Endothelial cell (in vitro differentiated cells): ENCODE results near the gene LARGE1. TPM values are rescaled to one million over a fixed set of nuclear protein-coding genes. Genes with fewer than 3 reads are reported as not detected.

ENCODE experiments used
- DNase-seq: peaks from one replicate; pipeline ENCODE4 v3.0.0; 2021; ENCODE audit warnings: low spot score
- H3K27ac Mint-ChIP-seq: one replicate; pipeline ENCODE4 v1.8.0; 2021; ENCODE audit warnings: mixed read lengths, inconsistent platforms; ENCODE audit not compliant: unreplicated experiment
- H3K27me3 Mint-ChIP-seq: one replicate; pipeline ENCODE4 v1.8.0; 2021; ENCODE audit warnings: mild to moderate bottlenecking, moderate library complexity, mixed read lengths, inconsistent platforms; ENCODE audit not compliant: unreplicated experiment
- H3K36me3 Mint-ChIP-seq: one replicate; pipeline ENCODE4 v1.8.0; 2021; ENCODE audit warnings: mild to moderate bottlenecking, low read depth, mixed read lengths, inconsistent platforms; ENCODE audit not compliant: unreplicated experiment
- H3K4me1 Mint-ChIP-seq: one replicate; pipeline ENCODE4 v1.8.0; 2021; ENCODE audit warnings: mild to moderate bottlenecking, mixed read lengths, inconsistent platforms; ENCODE audit not compliant: unreplicated experiment
- H3K4me3 Mint-ChIP-seq: one replicate; pipeline ENCODE4 v1.8.0; 2021; ENCODE audit warnings: mild to moderate bottlenecking, mixed read lengths, inconsistent platforms; ENCODE audit not compliant: unreplicated experiment
- H3K9me3 Mint-ChIP-seq: one replicate; pipeline ENCODE4 v1.8.0; 2021; ENCODE audit warnings: mixed read lengths, inconsistent platforms; ENCODE audit not compliant: unreplicated experiment
- CTCF ChIP-seq: fragments of 200-600 bp; sonication (generic); IDR thresholded peaks from one replicate; pipeline ENCODE4 v1.5.0; 2021; ENCODE audit warnings: antibody characterized with exemption; ENCODE audit not compliant: unreplicated experiment
- total RNA-seq: library from RNA; stranded (reverse); fragmentation: NEBNext Ultra II Directional; extraction: Animal tissue kit (Norgen Biotek cat#: 25700); gene quantifications from one replicate; pipeline ENCODE4 v1.2.1, GENCODE V29; 2021; ENCODE audit not compliant: unreplicated experiment

The LARGE1 gene
- total RNA-seq, 1 donor from 2014 or later, result 25.4 TPM

DNA sequence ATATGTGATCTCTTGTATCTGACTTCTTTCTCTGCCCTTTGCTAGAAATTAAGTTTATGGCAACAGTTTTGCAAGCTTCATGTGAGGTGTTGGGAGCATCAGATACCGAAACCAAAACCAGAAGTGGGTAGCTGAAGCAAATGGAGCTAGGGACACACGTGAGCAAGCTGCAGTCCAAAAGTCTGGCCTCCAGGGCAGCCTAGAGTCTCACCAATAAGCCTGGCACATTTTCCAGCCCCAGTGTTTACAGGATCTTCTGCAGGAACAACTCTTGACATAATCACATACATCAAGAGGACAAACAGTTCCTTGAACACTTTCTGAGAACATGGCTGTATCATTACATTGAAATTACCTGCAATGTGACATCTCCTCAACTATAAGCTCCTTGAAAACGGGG lies 114.1 kb downstream of the LARGE1 start:
- no peak for TF ChIP-seq CTCF
- no peak overlapping the region for H3K4me3 Mint-ChIP-seq
- DNase-seq, result no peak
- no peaks in the 10 kb centered on the region for H3K27me3 Mint-ChIP-seq
- no peak overlapping the region for H3K27ac Mint-ChIP-seq
- no peaks in the 10 kb centered on the region for H3K9me3 Mint-ChIP-seq
- no peaks in the 10 kb centered on the region for H3K36me3 Mint-ChIP-seq
- H3K4me1 Mint-ChIP-seq, result no peaks in the 10 kb centered on the region

DNA sequence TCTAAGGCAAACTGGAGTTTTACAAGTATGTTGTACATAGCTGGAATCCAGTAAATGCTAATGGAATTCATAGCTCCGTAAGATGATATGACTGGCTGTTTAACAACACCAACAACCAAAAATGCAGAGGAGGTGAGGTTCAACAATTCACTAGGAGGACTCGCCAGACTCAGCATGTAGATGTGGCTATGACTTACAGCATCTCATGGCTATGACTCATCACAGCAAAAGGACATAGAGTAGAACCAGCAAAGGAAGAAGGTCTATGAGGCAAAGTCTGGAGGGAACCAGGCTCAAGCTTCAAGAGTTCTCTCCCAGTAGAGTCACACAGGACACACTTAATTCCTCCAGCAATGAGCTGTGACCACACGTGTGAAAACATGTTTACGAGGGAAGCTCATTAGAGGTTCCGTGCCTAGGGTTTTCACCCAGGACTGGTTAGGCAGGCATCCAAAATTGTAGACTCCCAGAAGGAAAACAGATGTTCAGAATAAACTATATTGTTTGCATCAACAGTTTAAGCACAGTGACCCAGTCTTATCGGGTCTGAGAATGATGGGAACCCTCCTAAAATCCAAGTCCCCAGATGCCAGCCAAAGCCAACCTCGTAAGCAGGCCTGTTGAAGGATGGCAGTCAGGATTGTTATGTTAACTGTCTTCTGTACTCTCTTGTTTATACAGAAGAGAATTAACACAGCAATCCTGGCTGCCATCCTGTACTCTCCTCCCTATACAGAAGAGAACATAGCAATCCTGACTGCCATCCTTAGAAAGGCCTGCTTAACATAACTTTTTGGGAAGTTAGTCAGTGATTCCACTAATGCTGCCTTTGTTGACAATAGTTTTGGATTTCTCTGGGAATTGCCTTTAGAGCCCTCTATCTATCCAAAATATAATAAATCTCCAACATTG lies 116.6 kb downstream of the LARGE1 start:
- no peaks in the 10 kb centered on the region for H3K36me3 Mint-ChIP-seq
- H3K9me3 Mint-ChIP-seq, result no peaks in the 10 kb centered on the region
- no peak for DNase-seq
- no peaks in the 10 kb centered on the region for H3K27me3 Mint-ChIP-seq
- no peak for TF ChIP-seq CTCF
- no peak overlapping the region for H3K27ac Mint-ChIP-seq
- no peak overlapping the region for H3K4me3 Mint-ChIP-seq
- no peaks in the 10 kb centered on the region for H3K4me1 Mint-ChIP-seq

DNA sequence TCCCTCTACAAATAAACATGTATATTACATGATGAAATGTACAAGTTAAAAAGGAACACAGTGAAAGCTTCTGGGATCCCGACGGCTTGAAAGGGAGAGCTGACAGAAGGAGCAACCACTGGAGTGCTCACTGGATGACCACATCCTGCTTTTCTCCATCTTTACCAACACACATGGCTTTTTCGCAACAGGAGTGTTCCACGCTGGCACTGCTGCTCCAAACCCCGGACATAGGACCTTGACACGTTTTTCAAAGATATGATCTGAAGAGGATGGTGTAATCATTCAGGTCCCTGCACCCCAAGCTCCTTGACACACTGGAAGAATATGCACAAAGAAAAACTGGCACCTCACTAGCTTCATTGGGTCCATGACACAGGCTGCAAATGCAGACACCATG lies 121.9 kb downstream of the LARGE1 start:
- no peak for TF ChIP-seq CTCF
- DNase-seq, result no peak
- Mint-ChIP-seq H3K9me3 (no peaks in the 10 kb centered on the region), H3K36me3 (no peaks in the 10 kb centered on the region), H3K4me1 (no peaks in the 10 kb centered on the region), H3K4me3 (no peak overlapping the region), H3K27me3 (no peaks in the 10 kb centered on the region), H3K27ac (no peak overlapping the region)

GRCh38 chr22:33796494-33796893 lies 123.8 kb downstream of the LARGE1 start:
- Mint-ChIP-seq H3K27me3 (no peaks in the 10 kb centered on the region), H3K36me3 (no peaks in the 10 kb centered on the region), H3K4me1 (peaks cover 3% of the 10 kb centered on the region), H3K4me3 (no peak overlapping the region), H3K27ac (no peak overlapping the region), H3K9me3 (no peaks in the 10 kb centered on the region)
- TF ChIP-seq CTCF, result no peak
- no peak for DNase-seq

DNA sequence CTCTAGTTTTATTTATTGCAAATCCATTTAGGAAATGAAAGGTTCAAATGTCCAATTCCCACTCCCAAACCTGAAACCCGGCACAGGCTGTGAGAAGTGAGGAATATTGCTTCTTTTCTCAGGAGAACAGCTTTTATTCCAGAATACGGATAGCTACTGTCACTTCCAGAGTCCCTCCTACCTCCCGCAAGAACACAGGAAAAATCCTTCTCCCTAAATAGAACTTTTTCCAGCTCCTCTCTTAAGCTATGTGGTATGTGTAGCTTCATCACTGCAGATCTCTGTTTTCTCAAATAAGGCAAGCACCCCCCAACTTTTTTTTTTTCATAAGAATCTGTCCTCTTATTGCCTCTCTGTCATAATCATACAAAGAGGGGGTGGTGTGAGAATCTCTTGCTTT lies 126.8 kb downstream of the LARGE1 start:
- Mint-ChIP-seq H3K9me3 (peaks cover 3% of the 10 kb centered on the region), H3K27ac (no peak overlapping the region), H3K27me3 (no peaks in the 10 kb centered on the region), H3K4me3 (no peak overlapping the region), H3K4me1 (peaks cover 3% of the 10 kb centered on the region), H3K36me3 (peaks cover 3% of the 10 kb centered on the region)
- no peak for DNase-seq
- TF ChIP-seq CTCF, result no peak
